Hepatocyte (in vitro differentiated cells): ENCODE results near the gene PADI2. TPM values are rescaled to one million over a fixed set of nuclear protein-coding genes. Genes with fewer than 3 reads are reported as not detected.

ENCODE experiments used
- DNase-seq: peaks from one replicate; pipeline ENCODE4 v3.0.0-alpha.2; 2016; ENCODE audit warnings: low spot score
- H2AFZ ChIP-seq: fragments of 200-600 bp; sonication (generic); 2 replicates; pipeline ENCODE4 v1.6.0; 2016; ENCODE audit warnings: antibody characterized with exemption, mild to moderate bottlenecking
- H3K27ac ChIP-seq: fragments of 200-600 bp; sonication (generic); 2 replicates; pipeline ENCODE4 v1.5.1; 2016; ENCODE audit warnings: mild to moderate bottlenecking
- H3K27me3 ChIP-seq: fragments of 200-600 bp; sonication (generic); 2 replicates; pipeline ENCODE4 v1.6.1; 2016
- H3K36me3 ChIP-seq: fragments of 200-600 bp; sonication (generic); replicated peaks from 2 replicates; pipeline ENCODE4 v1.5.1; 2016; ENCODE audit warnings: low read depth; ENCODE audit not compliant: insufficient read depth
- H3K4me1 ChIP-seq: fragments of 200-600 bp; sonication (generic); 2 replicates; pipeline ENCODE4 v1.5.1; 2016; ENCODE audit warnings: mild to moderate bottlenecking, moderate library complexity; ENCODE audit not compliant: insufficient read depth
- H3K4me2 ChIP-seq: fragments of 200-600 bp; sonication (generic); 2 replicates; pipeline ENCODE4 v1.6.0; 2016
- H3K4me3 ChIP-seq: fragments of 200-600 bp; sonication (generic); 2 replicates; pipeline ENCODE4 v1.5.1; 2016; ENCODE audit warnings: mild to moderate bottlenecking
- H3K79me2 ChIP-seq: fragments of 200-600 bp; sonication (generic); 2 replicates; pipeline ENCODE4 v1.6.0; 2017; ENCODE audit warnings: mild to moderate bottlenecking
- H3K9me2 ChIP-seq: fragments of 200-600 bp; sonication (generic); replicated peaks from 2 replicates; pipeline ENCODE4 v1.6.0; 2017; ENCODE audit warnings: mild to moderate bottlenecking; ENCODE audit not compliant: insufficient read depth
- H3K9me3 ChIP-seq: fragments of 200-600 bp; sonication (generic); 2 replicates; pipeline ENCODE4 v1.5.1; 2016; ENCODE audit warnings: low read depth, mild to moderate bottlenecking
- H4K20me1 ChIP-seq: fragments of 200-600 bp; sonication (generic); 2 replicates; pipeline ENCODE4 v1.6.0; 2016; ENCODE audit warnings: mild to moderate bottlenecking; ENCODE audit not compliant: insufficient read depth, poor library complexity, severe bottlenecking
- EZH2 ChIP-seq: fragments of 200-600 bp; sonication (generic); IDR thresholded peaks from 2 replicates; pipeline ENCODE4 v1.6.1; 2016; ENCODE audit warnings: antibody characterized with exemption, mild to moderate bottlenecking, borderline replicate concordance
- EZH2phosphoT487 ChIP-seq: fragments of 200-600 bp; sonication (generic); IDR thresholded peaks from one replicate; pipeline ENCODE4 v1.6.1; 2018; ENCODE audit warnings: antibody characterized with exemption, mild to moderate bottlenecking, low read depth, moderate library complexity; ENCODE audit not compliant: unreplicated experiment, severe bottlenecking
- WGBS: methylation state at CpG from one replicate; pipeline ENCODE4 v1.1.6; 2016; ENCODE audit warnings: low lambda C conversion rate; ENCODE audit errors: missing lambda C conversion rate; 5-methylcytosine and 5-hydroxymethylcytosine counted together
- polyA plus RNA-seq: library from polyadenylated mRNA; unstranded; fragments of >200 nt; fragmentation: Nextera tagmentation; extraction: Ambion mirVana; gene quantifications from 2 replicates; pipeline ENCODE4 v1.2.1, GENCODE V29; 2016
- total RNA-seq: library from RNA; depleted of rRNA; stranded (reverse); fragments of >200 nt; gene quantifications from 2 replicates; pipeline ENCODE4 v1.2.3, GENCODE V29; 2014
- TF ChIP-seq, protein P1 (sequence below): fragments of 200-600 bp; sonication (generic); IDR thresholded peaks from 2 replicates; pipeline ENCODE4 v1.5.1; 2016; ENCODE audit warnings: antibody characterized with exemption, mild to moderate bottlenecking; ENCODE audit not compliant: poor library complexity

The PADI2 gene
- total and polyA plus RNA-seq, 2 experiments from 2014 or later: 10.6 to 11.3 TPM

DNA sequence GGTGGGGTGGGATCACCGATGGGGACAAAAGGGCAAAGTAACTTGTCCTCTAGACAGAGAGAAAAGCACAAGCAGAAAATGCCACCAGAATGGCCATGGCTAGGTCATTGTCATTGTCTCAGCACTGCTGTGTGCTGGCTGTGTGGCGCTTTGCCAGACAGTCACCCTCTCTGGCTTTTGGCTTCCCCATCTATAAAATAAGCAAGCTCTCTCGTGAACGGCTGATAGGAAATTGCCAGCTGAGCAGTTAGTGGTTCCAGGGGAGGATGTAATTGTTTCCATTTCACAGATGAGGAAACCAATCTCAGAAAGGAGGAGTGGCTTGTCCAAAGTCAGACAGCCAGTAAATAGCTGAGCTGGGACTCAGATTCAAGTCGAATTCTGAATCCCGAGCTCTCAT is 32.5 kb downstream of the PADI2 start:
- DNase-seq: no peak
- Histone ChIP-seq H3K4me1 (no peaks in the 10 kb centered on the region), H4K20me1 (no peaks in the 10 kb centered on the region), H3K27ac (no peak overlapping the region), H3K4me3 (no peak overlapping the region), H3K27me3 (no peaks in the 10 kb centered on the region), H3K36me3 (no peaks in the 10 kb centered on the region), H3K9me2 (no peaks in the 10 kb centered on the region), H3K9me3 (no peaks in the 10 kb centered on the region), H3K4me2 (no peak overlapping the region), H2AFZ (no peak overlapping the region), H3K79me2 (no peaks in the 10 kb centered on the region)
- no peak for TF ChIP-seq EZH2
- TF ChIP-seq, protein P1, sequence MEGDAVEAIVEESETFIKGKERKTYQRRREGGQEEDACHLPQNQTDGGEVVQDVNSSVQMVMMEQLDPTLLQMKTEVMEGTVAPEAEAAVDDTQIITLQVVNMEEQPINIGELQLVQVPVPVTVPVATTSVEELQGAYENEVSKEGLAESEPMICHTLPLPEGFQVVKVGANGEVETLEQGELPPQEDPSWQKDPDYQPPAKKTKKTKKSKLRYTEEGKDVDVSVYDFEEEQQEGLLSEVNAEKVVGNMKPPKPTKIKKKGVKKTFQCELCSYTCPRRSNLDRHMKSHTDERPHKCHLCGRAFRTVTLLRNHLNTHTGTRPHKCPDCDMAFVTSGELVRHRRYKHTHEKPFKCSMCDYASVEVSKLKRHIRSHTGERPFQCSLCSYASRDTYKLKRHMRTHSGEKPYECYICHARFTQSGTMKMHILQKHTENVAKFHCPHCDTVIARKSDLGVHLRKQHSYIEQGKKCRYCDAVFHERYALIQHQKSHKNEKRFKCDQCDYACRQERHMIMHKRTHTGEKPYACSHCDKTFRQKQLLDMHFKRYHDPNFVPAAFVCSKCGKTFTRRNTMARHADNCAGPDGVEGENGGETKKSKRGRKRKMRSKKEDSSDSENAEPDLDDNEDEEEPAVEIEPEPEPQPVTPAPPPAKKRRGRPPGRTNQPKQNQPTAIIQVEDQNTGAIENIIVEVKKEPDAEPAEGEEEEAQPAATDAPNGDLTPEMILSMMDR: no peak
- no peak for TF ChIP-seq EZH2phosphoT487
- WGBS: 63% methylated on average over 6 of the region's 6 CpGs

DNA sequence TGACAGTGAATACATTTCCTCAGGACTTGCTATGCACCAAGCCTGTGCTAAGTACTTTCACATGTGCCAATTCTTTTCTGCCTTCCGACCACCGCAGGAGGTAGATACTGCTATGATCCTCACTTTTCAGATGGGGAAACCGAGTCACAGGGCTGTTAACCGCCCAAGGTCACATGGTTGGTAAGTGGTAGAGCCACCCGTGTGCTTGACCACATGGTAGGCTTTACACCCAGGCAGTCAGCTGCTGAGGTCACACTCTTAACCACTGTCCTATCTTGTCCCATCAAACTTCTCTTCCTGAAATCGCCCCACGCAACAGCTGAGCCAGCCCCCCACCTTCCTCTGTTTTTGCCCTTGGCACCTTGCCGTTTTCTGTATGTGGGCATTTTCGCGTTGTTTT is 34.5 kb downstream of the PADI2 start:
- no peak for DNase-seq
- Histone ChIP-seq H3K27me3 (no peaks in the 10 kb centered on the region), H3K27ac (no peak overlapping the region), H3K9me2 (no peaks in the 10 kb centered on the region), H3K4me3 (no peak overlapping the region), H4K20me1 (no peaks in the 10 kb centered on the region), H2AFZ (no peak overlapping the region), H3K36me3 (no peaks in the 10 kb centered on the region), H3K4me2 (no peak overlapping the region), H3K9me3 (no peaks in the 10 kb centered on the region), H3K4me1 (no peaks in the 10 kb centered on the region), H3K79me2 (no peaks in the 10 kb centered on the region)
- 89% methylated on average over 10 of the region's 10 CpGs for WGBS
- TF ChIP-seq EZH2phosphoT487 (no peak), EZH2 (no peak)
- TF ChIP-seq, protein P1: no peak

DNA sequence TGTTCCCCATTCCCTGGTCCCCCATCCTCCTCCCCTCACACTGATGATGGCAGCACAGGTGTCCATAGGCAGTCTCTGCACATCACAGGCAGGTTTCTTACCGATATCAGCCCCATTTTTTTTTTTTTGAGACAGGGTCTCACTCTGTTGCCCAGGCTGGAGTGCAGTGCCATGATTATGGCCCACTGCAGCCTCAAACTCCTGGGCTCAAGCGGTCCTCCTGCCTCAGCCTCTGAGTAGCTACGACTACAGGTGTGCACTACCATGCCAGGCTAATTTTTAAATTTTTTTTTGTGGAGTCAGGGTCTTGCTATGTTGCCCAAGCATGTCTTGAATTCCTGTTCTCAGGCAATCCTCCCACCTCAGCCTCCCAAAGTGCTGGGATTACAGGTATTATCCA is 36.5 kb downstream of the PADI2 start:
- TF ChIP-seq EZH2phosphoT487: no peak
- TF ChIP-seq, protein P1: no peak
- no peak for TF ChIP-seq EZH2

GRCh38 chr1:17081439-17081838 is 37.8 kb downstream of the PADI2 start:
- TF ChIP-seq EZH2 (no peak), EZH2phosphoT487 (no peak)
- TF ChIP-seq, protein P1: no peak
- no peaks in the 10 kb centered on the region for H3K36me3 ChIP-seq
- H3K4me2 ChIP-seq: no peak overlapping the region
- DNase-seq: no peak
- H2AFZ ChIP-seq: no peak overlapping the region
- H3K9me3 ChIP-seq: no peaks in the 10 kb centered on the region
- no peak overlapping the region for H3K4me3 ChIP-seq
- H3K9me2 ChIP-seq: no peaks in the 10 kb centered on the region
- 80% methylated on average over 2 of the region's 2 CpGs for WGBS
- H4K20me1 ChIP-seq: no peaks in the 10 kb centered on the region
- no peaks in the 10 kb centered on the region for H3K4me1 ChIP-seq
- no peaks in the 10 kb centered on the region for H3K27me3 ChIP-seq
- no peak overlapping the region for H3K27ac ChIP-seq
- no peaks in the 10 kb centered on the region for H3K79me2 ChIP-seq

More for the DNA sequence above, 36.5 kb downstream of the PADI2 start:
- H3K9me3 ChIP-seq: no peaks in the 10 kb centered on the region
- no peaks in the 10 kb centered on the region for H3K79me2 ChIP-seq
- no peak overlapping the region for H3K27ac ChIP-seq
- no peaks in the 10 kb centered on the region for H3K27me3 ChIP-seq
- WGBS: 89% methylated on average over 3 of the region's 3 CpGs
- H3K4me2 ChIP-seq: no peak overlapping the region
- no peaks in the 10 kb centered on the region for H3K36me3 ChIP-seq
- H3K4me1 ChIP-seq: no peaks in the 10 kb centered on the region
- H3K4me3 ChIP-seq: no peak overlapping the region
- H3K9me2 ChIP-seq: no peaks in the 10 kb centered on the region
- no peak overlapping the region for H2AFZ ChIP-seq
- H4K20me1 ChIP-seq: no peaks in the 10 kb centered on the region
- DNase-seq: no peak
